Measurements from ENCODE around the gene LAPTM4A. TPM values are rescaled to one million over a fixed set of nuclear protein-coding genes. Genes with fewer than 3 reads are reported as not detected.

LAPTM4A gene
- total and polyA plus RNA-seq, 10 of the 15 experiments (the other 5 are each of a cell fraction or from before 2014, with no cell fraction given): 17.8 to 107 (median 45.8) TPM

- H3K4me3 ChIP-seq: peak overlapping the region; percentile 80
- in situ Hi-C loops (cut with MboI): no loop called here
- H3K4me1 ChIP-seq (ENCODE audit: control insufficient read depth, insufficient read depth, low read length): 0 out of 2 replicates have a peak, but pooled peaks cover 11% of the 10 kb centered on the region
- no peak; the same call in 2 of the 3 replicates for TF ChIP-seq POU2F2 (IDR thresholded peaks at IDR 0.05; ENCODE audit: borderline replicate concordance, low read depth, low read length)
- 0 out of 2 replicates have a peak, but pooled peaks have one; percentile 23 for TF ChIP-seq NKRF (conservative IDR thresholded peaks at IDR 0.05)
- TF ChIP-seq DPF2 (IDR thresholded peaks at IDR 0.05): peak; percentile 74
- peak; percentile 53 to 86; a peak in 3 of 4 replicates for TF ChIP-seq EP300 (IDR thresholded peaks at IDR 0.05; ENCODE audit: borderline replicate concordance in 1 of 2, control insufficient read depth in 1 of 2, low read depth in 2 of 2, low read length in 2 of 2)
- TF ChIP-seq ETV6 (conservative IDR thresholded peaks at IDR 0.05 in 1 of 2, IDR thresholded peaks at IDR 0.05 in 1 of 2; ENCODE audit: borderline replicate concordance in 1 of 2, low read depth in 1 of 2): 0 out of 4 replicates have a peak, but pooled peaks of 1 of the 2 experiments have one; percentile 10
- TF ChIP-seq MYC (IDR thresholded peaks at IDR 0.05; ENCODE audit: insufficient read depth, insufficient read length, insufficient replicate concordance, low read length, severe bottlenecking): no peak
- TF ChIP-seq SPI1 (IDR thresholded peaks at IDR 0.05; ENCODE audit: borderline replicate concordance, insufficient read depth, low read depth, low read length): peak; percentile 94
- no peak for TF ChIP-seq JUNB (IDR thresholded peaks at IDR 0.05)
- TF ChIP-seq E2F8 (IDR thresholded peaks at IDR 0.05; ENCODE audit: low read depth, partially characterized antibody): peak; percentile 33
- TF ChIP-seq EED (IDR thresholded peaks at IDR 0.05; ENCODE audit: low read depth): no peak
- TF ChIP-seq POLR2AphosphoS5 (IDR thresholded peaks at IDR 0.05; ENCODE audit: low read length): peak; percentile 74
- TF ChIP-seq MTA2 (IDR thresholded peaks at IDR 0.05; ENCODE audit: low read depth): peak; percentile 97
- TF ChIP-seq ZNF207 (IDR thresholded peaks at IDR 0.05; ENCODE audit: borderline replicate concordance): no peak; the same call in 1 of the 2 replicates
- peak; percentile 53; the same call in 1 of the 2 replicates for TF ChIP-seq RELB (IDR thresholded peaks at IDR 0.05; ENCODE audit: low read depth)
- no peak for TF ChIP-seq RFX5 (IDR thresholded peaks at IDR 0.05; ENCODE audit: low read depth, low read length)
- no peak for TF ChIP-seq KDM1A (IDR thresholded peaks at IDR 0.05; ENCODE audit: borderline replicate concordance)
Observed at GRCh38 chr2:20050104-20050645, 1.3 kb downstream of the LAPTM4A start.

More at GRCh38 chr2:20050104-20050645, 1.3 kb downstream of the LAPTM4A start:
- no peak for FAIRE-seq
- peak; percentile 49 for DNase-seq (ENCODE audit: low read depth, low spot score)
- no peaks in the 10 kb centered on the region for H3K9me3 ChIP-seq (replicated peaks; ENCODE audit: control insufficient read depth, insufficient read depth, low read length)
- 1% methylated on average over 10 of the region's 10 CpGs for WGBS (ENCODE audit: insufficient coverage, insufficient replicate concordance, low lambda C conversion rate, missing lambda C conversion rate)
- H3K9ac ChIP-seq (ENCODE audit: control insufficient read depth, insufficient read depth, low read length): peak overlapping the region; percentile 97
- H4K20me1 ChIP-seq (ENCODE audit: control insufficient read depth, insufficient read depth): no peaks in the 10 kb centered on the region
- H3K4me2 ChIP-seq (ENCODE audit: control insufficient read depth, insufficient read depth): peak overlapping the region; percentile 93
- intact Hi-C loops (cut with micrococcal nuclease; ENCODE audit: unreplicated experiment): loop anchor here (5.0 kb wide), 1 partner anchor 148 kb away; the partner anchor contains the start of gene TTC32
- peak overlapping the region; percentile 46 for H2AFZ ChIP-seq (ENCODE audit: control insufficient read depth, low read depth, low read length)
- peak; percentile 61 for ATAC-seq
- no TSS peak for BruUV-seq (replicated peaks)
- CTCF ChIA-PET: interaction anchor here (0.9 to 3.8 kb wide), 8 partner anchors 9 to 176 kb away, joined by 3 to 24 read pairs (median 12); partner anchors contain the start of genes SDC1 and WDR35
- H3K79me2 ChIP-seq (ENCODE audit: control insufficient read depth, insufficient read depth, low read length): peaks cover 54% of the 10 kb centered on the region
- RAD21 ChIA-PET (ENCODE audit: unreplicated experiment): interaction anchor here (1.0 to 4.1 kb wide), 6 partner anchors 11 to 175 kb away, joined by 3 to 18 read pairs (median 8); partner anchors contain the start of gene SDC1
- H3K27ac ChIP-seq (ENCODE audit: control insufficient read depth, insufficient read depth): peak overlapping the region; percentile 99
- no peaks in the 10 kb centered on the region for H3K36me3 ChIP-seq (ENCODE audit: control insufficient read depth in 2 of 2, insufficient read depth in 2 of 2, low read length in 1 of 2)
- POLR2A ChIA-PET: interaction anchor here (1.1 to 4.2 kb wide), 4 partner anchors 8 to 61 kb away, joined by 3 to 17 read pairs (median 4); partner anchors contain the start of gene WDR35
- H3K27me3 ChIP-seq (replicated peaks in 1 of 2; ENCODE audit: control insufficient read depth in 2 of 2, insufficient read depth in 2 of 2, low read length in 1 of 2): no peaks in the 10 kb centered on the region
- SMC1A ChIA-PET (ENCODE audit: uncharacterized antibody, unreplicated experiment): interaction anchor here (0.7 to 4.7 kb wide), 7 partner anchors 12 to 150 kb away, joined by 3 to 31 read pairs (median 9); partner anchors contain the start of gene WDR35
